Sciatic nerve (tissue), 2 donors: ENCODE results near the gene PRKN. TPM values are rescaled to one million over a fixed set of nuclear protein-coding genes. Genes with fewer than 3 reads are reported as not detected.

Experiments
- ATAC-seq: fragments of 200-7000 bp; cut with Tn5 transposase; one replicate; pipeline ENCODE4 v1.9.1; 2020; ENCODE audit warnings: mild to moderate bottlenecking, moderate library complexity
- DNase-seq: peaks from one replicate; pipeline ENCODE4 v3.0.0-alpha.2; 2020; ENCODE audit warnings: low spot score
- intact Hi-C: fragments of 100-400 bp; cut with DNase I; formaldehyde crosslinking; loops from one replicate; pipeline ENCODE4 v1.14.2; 2022
- total RNA-seq: library from RNA; stranded (reverse); fragmentation: NEBNext Ultra II Directional; extraction: Animal tissue kit (Norgen Biotek cat#: 25700); gene quantifications from one replicate; pipeline ENCODE4 v1.2.1, GENCODE V29; 2021
- donor health status: DM: no; HTN: no; CAD: no.
- donor health status: DM: no; HTN: no; CAD: no.

PRKN gene
- total RNA-seq, 1 donor from 2014 or later = 15.9 TPM

- no peak for DNase-seq
- intact Hi-C loops = no loop called here
- ATAC-seq = no peak
Observed at GRCh38 chr6:162147805-162148204, 579.8 kb downstream of the PRKN start.

- ATAC-seq (no peak), DNase-seq (no peak)
- intact Hi-C loops = no loop called here
Observed at GRCh38 chr6:162147281-162147680, 580.3 kb downstream of the PRKN start.

- DNase-seq (no peak), ATAC-seq (no peak)
- intact Hi-C loops = no loop called here
Observed at GRCh38 chr6:162140251-162140852, 587.2 kb downstream of the PRKN start.

DNA sequence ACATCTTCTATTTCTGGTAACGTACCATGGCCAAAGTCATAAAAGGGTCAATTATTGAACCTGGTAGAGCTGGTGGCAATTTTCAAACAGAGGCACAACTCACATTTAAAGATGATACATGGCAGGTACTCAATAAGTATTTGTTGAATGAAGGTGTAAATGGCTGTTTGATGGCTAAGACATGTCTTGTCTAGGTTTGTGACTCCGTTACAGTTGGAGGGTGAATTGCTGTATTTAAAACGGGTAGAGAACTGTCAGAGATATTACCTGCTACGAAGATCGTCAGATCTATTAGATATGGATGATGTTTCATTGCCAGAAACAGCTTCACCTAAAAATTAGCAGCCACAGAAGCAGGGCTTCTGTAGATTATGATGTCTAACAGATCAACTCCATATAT lies 601.9 kb downstream of the PRKN start:
- DNase-seq (no peak), ATAC-seq (no peak)
- intact Hi-C loops = no loop called here

DNA sequence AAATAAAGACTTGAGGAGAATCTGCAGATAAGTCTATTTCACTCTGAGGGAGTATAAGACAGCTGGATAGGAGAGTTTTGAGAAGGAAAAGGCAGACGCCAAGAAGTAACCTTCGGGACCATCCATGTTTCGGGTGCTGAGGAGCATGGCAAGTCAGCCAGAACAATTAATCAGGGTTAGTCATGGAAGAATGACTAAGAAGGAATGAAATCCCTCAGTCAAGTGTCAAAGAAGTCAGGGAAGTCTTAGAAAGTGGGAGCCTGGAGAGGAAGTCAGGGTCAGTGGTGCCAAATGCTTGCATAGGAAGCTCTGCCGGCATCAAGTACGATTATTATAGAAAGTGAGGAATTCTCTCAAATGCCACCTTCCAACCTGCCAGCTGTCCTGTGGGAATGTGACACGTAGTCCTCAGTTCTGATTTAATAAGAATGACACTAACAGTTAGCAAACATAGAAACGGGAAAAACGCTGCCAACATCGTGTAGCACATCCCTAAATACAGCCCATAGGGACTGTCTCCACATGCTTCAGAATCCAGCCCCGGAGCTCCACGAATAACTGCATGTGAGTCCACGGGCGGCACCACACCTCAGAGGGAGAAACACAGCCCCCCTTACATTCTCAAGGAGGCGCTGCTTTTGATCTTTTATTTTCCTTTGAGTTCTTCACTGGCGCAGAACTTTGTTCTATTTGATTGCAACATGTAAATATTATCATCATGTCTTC lies 602.7 kb downstream of the PRKN start:
- DNase-seq (no peak), ATAC-seq (no peak)
- intact Hi-C loops = no loop called here

DNA sequence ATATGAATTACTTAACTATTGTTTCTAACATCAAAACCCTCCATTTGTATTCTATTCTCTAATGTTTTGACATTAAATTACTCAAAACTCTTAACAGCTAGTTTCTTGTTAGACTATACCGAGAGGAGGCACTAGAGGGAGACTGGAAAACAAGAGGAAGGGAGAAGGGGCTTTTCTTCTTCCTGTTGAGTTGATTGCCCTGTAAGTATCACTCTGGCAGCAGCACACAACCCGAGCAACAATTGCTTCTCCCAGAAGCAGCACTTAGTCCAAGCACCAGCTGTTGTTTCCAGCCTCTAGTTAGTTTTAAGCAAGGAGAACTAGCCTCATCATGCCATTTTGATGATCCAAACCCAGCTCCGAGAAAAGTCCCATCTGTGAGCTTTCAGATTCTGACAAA lies 603.8 kb downstream of the PRKN start:
- intact Hi-C loops = no loop called here
- DNase-seq = no peak
- ATAC-seq = no peak

- peak; percentile 60 for DNase-seq
- intact Hi-C loops = no loop called here
- ATAC-seq = peak; percentile 63
Observed at GRCh38 chr6:162119341-162119740, 608.2 kb downstream of the PRKN start.

- no peak for DNase-seq
- no peak for ATAC-seq
- intact Hi-C loops = no loop called here
Observed at GRCh38 chr6:162118706-162119105, 608.9 kb downstream of the PRKN start.

- no peak for ATAC-seq
- DNase-seq = no peak
- intact Hi-C loops = no loop called here
Observed at GRCh38 chr6:162116902-162117525, 610.6 kb downstream of the PRKN start.

- intact Hi-C loops = no loop called here
- DNase-seq (no peak), ATAC-seq (no peak)
Observed at GRCh38 chr6:162109480-162110050, 618.0 kb downstream of the PRKN start.

- ATAC-seq = no peak
- no peak for DNase-seq
- intact Hi-C loops = no loop called here
Observed at GRCh38 chr6:162108041-162108440, 619.5 kb downstream of the PRKN start.

GRCh38 chr6:162100096-162100495 lies 627.5 kb downstream of the PRKN start:
- no peak for ATAC-seq
- DNase-seq = no peak
- intact Hi-C loops = no loop called here

DNA sequence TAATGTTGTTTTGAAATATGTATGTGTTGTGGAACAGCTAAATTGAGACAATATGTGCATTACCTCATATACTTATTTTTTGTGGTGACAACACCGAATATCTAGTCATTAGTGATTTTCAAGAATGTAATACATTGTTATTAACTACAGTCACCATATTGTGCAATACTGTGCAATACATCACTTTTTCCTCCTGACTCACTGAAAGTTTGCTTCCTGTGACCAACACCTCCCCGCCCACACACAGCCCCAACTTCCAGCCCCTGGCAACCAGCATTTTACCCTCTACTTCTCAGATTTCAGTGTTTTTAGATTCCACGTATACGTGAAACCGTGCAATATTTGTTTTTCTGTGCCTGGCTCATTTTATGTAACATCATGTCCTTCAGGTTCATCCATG lies 627.9 kb downstream of the PRKN start:
- no peak for ATAC-seq
- DNase-seq = no peak
- intact Hi-C loops = no loop called here

DNA sequence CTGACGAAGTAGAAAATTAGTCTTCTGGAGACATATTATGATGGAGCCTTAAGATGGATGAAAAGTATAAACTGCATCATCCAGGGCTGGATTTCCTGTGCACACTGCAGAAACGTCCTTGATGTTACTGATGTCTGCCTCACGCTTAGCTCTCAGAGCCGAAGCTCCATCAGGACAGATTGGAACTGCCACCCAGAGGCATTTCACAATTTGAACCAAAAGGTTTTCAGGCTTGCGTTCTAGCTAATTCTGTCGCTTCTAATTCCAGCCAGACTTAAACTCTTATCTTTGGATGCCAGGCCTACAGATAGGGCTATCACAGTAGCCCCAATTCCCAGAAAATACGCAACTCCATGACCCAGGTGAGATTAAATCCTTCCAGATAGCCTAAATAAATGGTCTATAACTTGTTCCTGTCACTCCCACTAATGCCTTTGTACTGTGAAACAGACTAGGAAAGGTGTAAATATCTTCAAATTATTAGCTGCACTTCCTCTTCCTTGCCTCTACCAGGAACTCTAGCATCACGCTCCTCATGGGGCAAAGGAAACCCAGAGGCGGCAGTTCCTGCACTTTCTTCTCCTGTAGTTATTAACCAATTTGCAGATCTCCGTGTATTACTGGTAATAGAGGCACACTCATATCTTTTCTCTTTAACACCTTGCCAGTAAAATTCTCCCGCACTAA lies 634.6 kb downstream of the PRKN start:
- intact Hi-C loops = no loop called here
- ATAC-seq (no peak), DNase-seq (no peak)

DNA sequence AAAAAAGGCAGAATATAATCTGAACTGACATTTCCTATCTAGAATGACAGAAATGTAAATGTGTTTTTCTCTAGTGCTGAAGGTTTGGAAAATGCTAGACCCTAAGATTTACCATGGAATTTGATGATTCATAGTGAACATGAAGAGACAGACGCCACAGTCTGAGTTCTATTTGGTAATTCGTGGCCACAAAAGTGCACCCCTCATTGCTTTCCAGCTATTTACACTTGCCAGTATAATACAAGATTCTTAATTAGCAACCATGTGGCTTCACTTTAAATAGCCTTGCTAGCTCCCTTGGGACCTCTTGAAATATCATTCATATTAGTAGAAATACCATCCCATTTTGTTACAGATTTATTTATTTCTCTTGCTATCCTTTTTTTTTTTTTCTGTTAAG lies 636.8 kb downstream of the PRKN start:
- no peak for ATAC-seq
- intact Hi-C loops = no loop called here
- DNase-seq = no peak

GRCh38 chr6:162088091-162088490 lies 639.5 kb downstream of the PRKN start:
- no peak for ATAC-seq
- DNase-seq = no peak
- intact Hi-C loops = no loop called here

DNA sequence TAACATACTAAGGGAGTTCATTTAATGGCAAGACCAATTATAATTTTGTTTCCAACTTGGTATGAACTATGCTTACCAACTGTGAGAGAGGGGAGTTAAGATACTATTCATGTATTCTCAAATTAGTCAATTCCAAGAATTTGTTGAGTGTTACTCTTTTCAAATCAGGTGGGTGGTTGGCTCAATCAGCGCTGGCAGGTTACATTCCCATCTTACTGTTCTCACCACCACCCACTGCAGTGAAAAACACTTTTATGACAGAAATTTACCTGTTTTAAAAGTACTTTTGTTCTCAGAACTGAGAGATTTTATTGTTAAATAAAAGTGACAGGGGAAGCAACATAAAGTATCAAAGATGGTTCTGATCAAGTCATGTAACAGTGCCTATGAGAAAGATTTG lies 642.0 kb downstream of the PRKN start:
- intact Hi-C loops = no loop called here
- ATAC-seq (no peak), DNase-seq (no peak)

DNA sequence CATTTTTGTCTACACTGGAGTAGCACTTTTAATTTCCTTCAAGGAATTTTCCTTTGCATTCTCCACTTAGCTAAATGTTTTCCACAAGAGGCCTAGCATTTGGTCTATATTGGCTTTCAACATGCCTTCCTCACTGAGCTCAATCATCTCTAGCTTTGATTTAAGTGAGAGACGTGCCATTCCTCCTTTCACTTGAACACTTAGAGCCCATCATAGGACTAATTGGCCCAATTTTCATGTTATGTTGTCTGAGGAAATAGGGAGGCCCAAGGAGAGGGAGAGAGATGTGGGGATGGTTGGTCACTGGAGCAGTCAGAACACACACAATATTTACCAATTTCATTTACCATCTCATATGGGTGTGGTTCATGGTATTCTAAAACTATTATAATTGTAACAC lies 645.0 kb downstream of the PRKN start:
- DNase-seq (no peak), ATAC-seq (no peak)
- intact Hi-C loops = no loop called here

DNA sequence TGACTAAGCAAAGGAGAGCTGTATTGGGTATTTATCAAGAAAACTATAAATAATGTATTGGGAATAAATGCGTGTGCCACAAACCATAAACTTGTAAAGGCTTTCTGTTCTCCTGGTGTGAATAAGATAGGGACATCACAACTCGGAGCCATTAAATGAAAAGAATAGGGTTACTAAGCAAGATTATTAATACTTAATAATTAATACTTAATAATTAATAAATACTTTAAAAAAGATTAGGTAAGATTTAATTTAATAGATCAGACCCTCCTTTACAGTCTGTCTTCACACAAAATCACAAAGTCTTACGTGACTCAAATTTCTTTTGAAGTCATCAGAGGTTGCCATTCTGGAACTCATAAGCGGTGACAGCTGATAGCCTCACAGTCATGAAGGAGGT lies 648.9 kb downstream of the PRKN start:
- intact Hi-C loops = no loop called here
- DNase-seq (no peak), ATAC-seq (no peak)

DNA sequence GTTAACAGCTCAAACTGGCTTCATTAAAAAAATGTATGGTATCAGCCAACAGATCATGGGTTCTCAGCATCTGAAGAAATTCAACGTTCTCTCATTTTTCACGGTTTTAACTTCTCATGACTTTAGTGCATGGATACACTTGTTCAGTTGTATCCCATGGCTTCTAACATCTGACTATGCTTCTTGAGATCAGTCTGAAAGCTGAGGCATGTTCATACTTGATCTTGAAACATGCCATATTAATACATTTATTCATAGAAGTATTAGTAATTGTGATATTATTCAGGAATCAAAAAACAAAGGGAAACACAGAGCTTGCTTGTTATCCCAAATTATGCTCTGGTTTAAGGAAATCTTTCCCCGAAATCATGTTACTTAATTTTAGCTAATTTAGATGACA lies 649.4 kb downstream of the PRKN start:
- no peak for DNase-seq

More for the DNA sequence above, 649.4 kb downstream of the PRKN start:
- no peak for ATAC-seq
- intact Hi-C loops = no loop called here
